HepG2 (cell line): ENCODE data around the gene LONP1. TPM values are rescaled to one million over a fixed set of nuclear protein-coding genes. Genes with fewer than 3 reads are reported as not detected.

ENCODE experiments used
- ATAC-seq: fragments of 200-7000 bp; cut with Tn5 transposase; 3 replicates; pipeline ENCODE4 v1.9.1; 2020; ENCODE audit warnings: mild to moderate bottlenecking, moderate library complexity
- BruUV-seq: library from RNA; stranded (reverse); fragments of 400-500 nt; replicated peaks from 2 replicates; lab custom pipeline; 2021; lab: Mats Ljungman, UMichigan
- CTCF ChIA-PET: fragments of 300-600 bp; formaldehyde crosslinking; extraction: SDS; loops from one replicate; lab custom pipeline; 2021; ENCODE audit warnings: low total read pairs, inconsistent platforms, low intra/inter-chr PET ratio; lab: Yijun Ruan, JAX
- POLR2A ChIA-PET: fragments of 350-600 bp; sonication (Branson Sonifier 250); formaldehyde crosslinking; loops from one replicate; lab custom pipeline; 2020; ENCODE audit warnings: antibody characterized with exemption, inconsistent platforms; lab: Yijun Ruan, JAX
- DNase-seq: peaks from one replicate; pipeline ENCODE4 v3.0.0-alpha.2; 2015; ENCODE audit warnings: low spot score
- FAIRE-seq: peaks from 3 replicates; lab custom pipeline; 2011; peaks lifted over from hg19 to GRCh38; lab: Jason Lieb, UNC
- H2AFZ ChIP-seq: one replicate; pipeline ENCODE4 v1.6.1; 2011; ENCODE audit warnings: low read length, inconsistent platforms
- H3K27ac ChIP-seq: fragments of 300-600 bp; 3 replicates; pipeline ENCODE4 v1.8.0; 2011; ENCODE audit warnings: mixed run types, mild to moderate bottlenecking, mixed read lengths, low read length, inconsistent platforms; ENCODE audit not compliant: insufficient read depth; ENCODE audit errors: extremely low read length
- H3K27me3 ChIP-seq, 2 experiments: fragments of 200-600 bp in 1 of 2; 2 replicates in 1 of 2; 3 replicates in 1 of 2; pipeline versions ENCODE4 v1.6.0 to v1.8.0; 2011; ENCODE audit warnings: low read length in 2 of 2, mild to moderate bottlenecking in 2 of 2, moderate library complexity in 2 of 2, inconsistent platforms in 1 of 2; ENCODE audit not compliant: insufficient read depth in 2 of 2, control insufficient read depth in 1 of 2
- H3K36me3 ChIP-seq, 2 experiments: fragments of 200-600 bp in 1 of 2; replicated peaks in 1 of 2; 2 replicates in 1 of 2; 3 replicates in 1 of 2; pipeline versions ENCODE4 v1.5.1 to v1.8.0; 2011; ENCODE audit warnings: low read length in 2 of 2, inconsistent platforms in 1 of 2; ENCODE audit not compliant: insufficient read depth in 2 of 2, control insufficient read depth in 1 of 2
- H3K4me1 ChIP-seq: 2 replicates; pipeline ENCODE4 v1.5.1; 2012; ENCODE audit warnings: low read length, inconsistent platforms; ENCODE audit not compliant: insufficient read depth
- H3K4me2 ChIP-seq: 2 replicates; pipeline ENCODE4 v1.6.0; 2011; ENCODE audit warnings: low read depth, low read length, inconsistent platforms
- H3K4me3 ChIP-seq, 3 experiments: fragments of 200-600 bp in 1 of 3; sonication (generic), shearing (Covaris generic) in 1 of 3; replicated peaks in 1 of 3; 2 replicates each; pipeline ENCODE4 v1.5.1; 2011 to 2016; ENCODE audit warnings: low read length in 3 of 3, inconsistent platforms in 2 of 3, low read depth in 2 of 3, mild to moderate bottlenecking in 2 of 3, control low read depth in 1 of 3, mixed read lengths in 1 of 3; ENCODE audit not compliant: insufficient read depth in 1 of 3
- H3K79me2 ChIP-seq: one replicate; pipeline ENCODE4 v1.6.1; 2011; ENCODE audit warnings: low read length, inconsistent platforms; ENCODE audit not compliant: insufficient read depth
- H3K9ac ChIP-seq: 2 replicates; pipeline ENCODE4 v1.6.0; 2011; ENCODE audit warnings: mild to moderate bottlenecking, low read depth, low read length, inconsistent platforms; ENCODE audit not compliant: insufficient read depth
- H3K9me3 ChIP-seq: 2 replicates; pipeline ENCODE4 v1.5.1; 2012; ENCODE audit warnings: mild to moderate bottlenecking, low read length
- H4K20me1 ChIP-seq: 2 replicates; pipeline ENCODE4 v1.6.0; 2011; ENCODE audit warnings: inconsistent platforms, mild to moderate bottlenecking, low read length, moderate library complexity; ENCODE audit not compliant: insufficient read depth
- BCL6 ChIP-seq: IDR thresholded peaks from 2 replicates; pipeline ENCODE4 v1.6.1; 2016; ENCODE audit warnings: missing genetic modification reagents, missing compliant biosample characterization
- CHD2 ChIP-seq: IDR thresholded peaks from 2 replicates; pipeline ENCODE4 v1.6.1; 2011; ENCODE audit warnings: low read depth, low read length, improper control_type of control experiment
- EED ChIP-seq: sonication (generic); formaldehyde crosslinking; IDR thresholded peaks from 2 replicates; pipeline ENCODE4 v1.5.0; 2020; ENCODE audit warnings: mild to moderate bottlenecking, missing genetic modification reagents
- ETV5 ChIP-seq: IDR thresholded peaks from 2 replicates; pipeline ENCODE4 v1.6.1; 2018; ENCODE audit warnings: missing biosample characterization, missing genetic modification reagents, inconsistent platforms, borderline replicate concordance
- LBX2 ChIP-seq: sonication (generic); formaldehyde crosslinking; IDR thresholded peaks from 2 replicates; pipeline ENCODE4 v1.5.0; 2020; ENCODE audit warnings: missing genetic modification reagents, mild to moderate bottlenecking, borderline replicate concordance
- MTA3 ChIP-seq: sonication (generic); formaldehyde crosslinking; IDR thresholded peaks from 2 replicates; pipeline ENCODE4 v1.4.0; 2020; ENCODE audit warnings: missing genetic modification reagents
- NR3C1 ChIP-seq: sonication (generic); formaldehyde crosslinking; IDR thresholded peaks from 2 replicates; pipeline ENCODE4 v1.4.0; 2020; ENCODE audit warnings: missing genetic modification reagents
- TCF12 ChIP-seq, 2 experiments: fragments of 450-650 bp in 1 of 2; sonication (generic) in 1 of 2; formaldehyde crosslinking in 1 of 2; IDR thresholded peaks; 2 replicates each; pipeline versions ENCODE4 v1.6.1 to v1.8.0; 2017 to 2022; ENCODE audit warnings: antibody characterized with exemption in 1 of 2, mild to moderate bottlenecking in 1 of 2, missing genetic modification reagents in 1 of 2, moderate library complexity in 1 of 2
- ZFAT ChIP-seq: sonication (generic); formaldehyde crosslinking; conservative IDR thresholded peaks from 2 replicates; pipeline ENCODE4 v1.8.1; 2023; ENCODE audit warnings: missing genetic modification reagents, inconsistent platforms
- ZNF33A ChIP-seq: sonication (generic); formaldehyde crosslinking; IDR thresholded peaks from 2 replicates; pipeline ENCODE4 v1.5.1; 2020; ENCODE audit warnings: missing genetic modification reagents, mild to moderate bottlenecking, moderate library complexity, borderline replicate concordance
- ZNF382 ChIP-seq: sonication (generic); formaldehyde crosslinking; IDR thresholded peaks from 2 replicates; pipeline ENCODE4 v1.5.0; 2020; ENCODE audit warnings: missing genetic modification reagents, mild to moderate bottlenecking, borderline replicate concordance
- ZNF441 ChIP-seq: sonication (generic); formaldehyde crosslinking; IDR thresholded peaks from 2 replicates; pipeline ENCODE4 v1.7.0; 2021; ENCODE audit warnings: missing genetic modification reagents, borderline replicate concordance
- ZNF468 ChIP-seq: sonication (generic); formaldehyde crosslinking; IDR thresholded peaks from 2 replicates; pipeline ENCODE4 v1.8.0; 2022; ENCODE audit warnings: mild to moderate bottlenecking, moderate library complexity, missing genetic modification reagents
- ZNF850 ChIP-seq: sonication (generic); formaldehyde crosslinking; conservative IDR thresholded peaks from 2 replicates; pipeline ENCODE4 v1.9.0; 2021; ENCODE audit warnings: mild to moderate bottlenecking, missing genetic modification reagents
- WGBS: methylation state at CpG from one replicate; pipeline ENCODE4 v1.1.6; 2017; ENCODE audit warnings: low lambda C conversion rate; 5-methylcytosine and 5-hydroxymethylcytosine counted together
- in situ Hi-C: cut with HindIII; loops from 2 replicates; pipeline ENCODE4 v1.10.0; 2017; ENCODE audit warnings: low pct_unique_long_range_greater_than_20kb; ENCODE audit not compliant: extremely low pct_ligation_motif_present
- intact Hi-C: fragments of 100-400 bp; cut with micrococcal nuclease; formaldehyde crosslinking; loops from one replicate; pipeline ENCODE4 v1.10.0; 2022; ENCODE audit not compliant: unreplicated experiment
- polyA plus RNA-seq, 8 experiments: library from polyadenylated mRNA; depleted of rRNA in 3 of 8; stranded (reverse) in 7 of 8; unstranded in 1 of 8; fragments of >200 nt; fragmentation: Illumina TruSeq in 4 of 8; extraction: Trizol in 4 of 8; gene quantifications; 2 replicates each; pipeline versions ENCODE4 v1.2.1 to v1.2.3, GENCODE V29; 2011 to 2016; ENCODE audit warnings: low read depth in 4 of 8, missing spikeins in 1 of 8, mixed read lengths in 1 of 8; ENCODE audit not compliant: insufficient read depth in 1 of 8
- total RNA-seq, 5 experiments: library from RNA; depleted of rRNA; stranded (reverse); fragments of >200 nt; fragmentation: Illumina TruSeq; extraction: Trizol; gene quantifications; 2 replicates each; pipeline ENCODE4 v1.2.3, GENCODE V29; 2016; ENCODE audit warnings: low read depth in 1 of 5
- TF ChIP-seq, protein P1 (sequence below): sonication (generic); formaldehyde crosslinking; IDR thresholded peaks from 2 replicates; pipeline ENCODE4 v1.4.0; 2020; ENCODE audit warnings: missing genetic modification reagents
- TF ChIP-seq, protein P2 (sequence below): sonication (generic); formaldehyde crosslinking; IDR thresholded peaks from 2 replicates; pipeline ENCODE4 v1.8.0; 2022; ENCODE audit warnings: mild to moderate bottlenecking, missing genetic modification reagents, moderate library complexity

LONP1 gene
- total and polyA plus RNA-seq, 2 of the 13 experiments (the other 11 are each of a cell fraction or from before 2014, with no cell fraction given), result 59.5 to 76.8 TPM

DNA sequence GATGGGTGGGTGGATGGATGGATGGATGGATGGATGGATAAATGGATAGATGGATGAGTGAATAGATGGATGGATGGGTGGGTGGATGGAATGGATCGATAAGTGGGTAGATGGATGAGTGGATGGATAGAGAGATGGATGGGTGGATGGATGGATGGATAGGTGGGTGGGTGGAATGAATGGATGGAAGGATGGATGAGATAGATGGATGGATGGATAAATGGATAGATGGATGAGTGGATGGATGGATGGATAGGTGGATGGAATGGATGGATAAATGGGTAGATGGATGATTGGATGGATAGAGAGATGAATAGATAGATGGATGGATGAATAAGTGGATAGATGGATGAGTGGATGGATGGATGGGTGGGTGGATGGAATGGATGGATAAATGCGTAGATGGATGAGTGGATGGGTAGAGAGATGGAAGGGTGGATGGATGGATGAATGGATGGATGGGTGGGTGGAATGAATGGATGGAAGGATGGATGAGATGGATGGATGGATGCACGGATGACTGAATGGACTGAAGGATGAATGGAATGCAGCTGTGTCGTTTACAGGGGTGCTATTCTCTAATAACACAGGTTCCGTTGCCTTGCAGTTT, 42.8 kb upstream of the LONP1 start (continued):
- TF ChIP-seq, protein P1, sequence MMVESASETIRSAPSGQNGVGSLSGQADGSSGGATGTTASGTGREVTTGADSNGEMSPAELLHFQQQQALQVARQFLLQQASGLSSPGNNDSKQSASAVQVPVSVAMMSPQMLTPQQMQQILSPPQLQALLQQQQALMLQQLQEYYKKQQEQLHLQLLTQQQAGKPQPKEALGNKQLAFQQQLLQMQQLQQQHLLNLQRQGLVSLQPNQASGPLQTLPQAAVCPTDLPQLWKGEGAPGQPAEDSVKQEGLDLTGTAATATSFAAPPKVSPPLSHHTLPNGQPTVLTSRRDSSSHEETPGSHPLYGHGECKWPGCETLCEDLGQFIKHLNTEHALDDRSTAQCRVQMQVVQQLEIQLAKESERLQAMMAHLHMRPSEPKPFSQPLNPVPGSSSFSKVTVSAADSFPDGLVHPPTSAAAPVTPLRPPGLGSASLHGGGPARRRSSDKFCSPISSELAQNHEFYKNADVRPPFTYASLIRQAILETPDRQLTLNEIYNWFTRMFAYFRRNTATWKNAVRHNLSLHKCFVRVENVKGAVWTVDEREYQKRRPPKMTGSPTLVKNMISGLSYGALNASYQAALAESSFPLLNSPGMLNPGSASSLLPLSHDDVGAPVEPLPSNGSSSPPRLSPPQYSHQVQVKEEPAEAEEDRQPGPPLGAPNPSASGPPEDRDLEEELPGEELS (CRISPR knock-in tag), result no peak
- TF ChIP-seq ZFAT (CRISPR knock-in tag), result no peak
- no peak for TF ChIP-seq ZNF382 (CRISPR knock-in tag)
- TF ChIP-seq BCL6 (CRISPR knock-in tag), result no peak
- TF ChIP-seq CHD2, result no peak
- no peak for TF ChIP-seq NR3C1
- TF ChIP-seq, all 625 proteins: peak for 0

DNA sequence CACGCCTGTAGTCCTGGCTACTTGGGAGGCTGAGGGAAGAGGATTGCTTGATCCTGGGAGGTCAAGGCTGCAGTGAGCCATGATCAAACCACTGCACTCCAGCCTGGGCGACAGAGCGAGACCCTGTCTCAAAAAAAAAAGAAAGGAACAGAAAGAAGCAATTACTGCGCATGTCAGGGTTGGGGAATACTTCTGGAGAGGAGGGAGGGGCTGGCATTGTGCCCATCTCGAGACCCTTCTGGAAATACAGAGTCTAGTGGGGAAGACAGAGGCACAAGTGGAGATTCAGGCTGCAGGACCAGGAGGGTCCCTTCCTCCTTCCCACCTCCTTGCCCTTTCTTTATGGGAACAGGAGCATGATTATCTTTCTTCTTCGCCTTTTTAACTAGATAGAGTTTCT, 33.8 kb upstream of the LONP1 start:
- FAIRE-seq, result no peak
- in situ Hi-C loops, result no loop called here
- TF ChIP-seq LBX2 (CRISPR knock-in tag) (no peak), ETV5 (CRISPR knock-in tag) (no peak), ZNF468 (no peak), ZNF33A (CRISPR knock-in tag) (no peak), ZNF850 (CRISPR knock-in tag) (no peak), EED (CRISPR knock-in tag) (no peak), ZNF441 (CRISPR knock-in tag) (no peak), TCF12 (IDR thresholded peaks at IDR 0.05) (no peak), TCF12 (CRISPR knock-in tag; IDR thresholded peaks at IDR 0.05) (no peak), MTA3 (CRISPR knock-in tag) (no peak)
- TF ChIP-seq, protein P2, sequence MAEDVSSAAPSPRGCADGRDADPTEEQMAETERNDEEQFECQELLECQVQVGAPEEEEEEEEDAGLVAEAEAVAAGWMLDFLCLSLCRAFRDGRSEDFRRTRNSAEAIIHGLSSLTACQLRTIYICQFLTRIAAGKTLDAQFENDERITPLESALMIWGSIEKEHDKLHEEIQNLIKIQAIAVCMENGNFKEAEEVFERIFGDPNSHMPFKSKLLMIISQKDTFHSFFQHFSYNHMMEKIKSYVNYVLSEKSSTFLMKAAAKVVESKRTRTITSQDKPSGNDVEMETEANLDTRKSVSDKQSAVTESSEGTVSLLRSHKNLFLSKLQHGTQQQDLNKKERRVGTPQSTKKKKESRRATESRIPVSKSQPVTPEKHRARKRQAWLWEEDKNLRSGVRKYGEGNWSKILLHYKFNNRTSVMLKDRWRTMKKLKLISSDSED (CRISPR knock-in tag), result no peak
- TF ChIP-seq, all 625 proteins: peak for 0

More for the DNA sequence above, 33.8 kb upstream of the LONP1 start:
- no peak overlapping the region for H3K4me2 ChIP-seq
- no peak overlapping the region for H3K27ac ChIP-seq
- no peak overlapping the region for H3K9ac ChIP-seq
- H4K20me1 ChIP-seq, result no peaks in the 10 kb centered on the region
- H3K9me3 ChIP-seq, result no peaks in the 10 kb centered on the region
- H3K4me3 ChIP-seq, result no peak overlapping the region
- intact Hi-C loops, result no loop called here
- ChIA-PET POLR2A (no interaction called here), CTCF (no interaction called here)
- WGBS, result 12% methylated on average over 6 of the region's 6 CpGs
- no peaks in the 10 kb centered on the region for H3K36me3 ChIP-seq
- no peak for ATAC-seq
- no peaks in the 10 kb centered on the region for H3K79me2 ChIP-seq
- H2AFZ ChIP-seq, result no peak overlapping the region
- no peak for DNase-seq
- H3K4me1 ChIP-seq, result peaks cover 8% of the 10 kb centered on the region
- BruUV-seq, result no TSS peak
- H3K27me3 ChIP-seq, result peaks cover 0 to 7% of the 10 kb centered on the region in 2 experiments; a peak in 1 of 5 replicates
